Fibroblast of mammary gland (primary cell): ENCODE data around the gene WFDC5.

Source experiments
- DNase-seq: peaks from one replicate; pipeline ENCODE4 v3.0.0-alpha.2; 2010; ENCODE audit warnings: low read depth
- H3K4me3 ChIP-seq: 2 replicates; pipeline ENCODE4 v1.5.1; 2011; ENCODE audit warnings: low read depth, mild to moderate bottlenecking, low read length, moderate library complexity; ENCODE audit not compliant: control insufficient read depth
- TF ChIP-seq, protein P1 (sequence below): conservative IDR thresholded peaks from 2 replicates; pipeline ENCODE4 v1.5.1; 2011; ENCODE audit warnings: low read depth, low read length, inconsistent platforms; ENCODE audit not compliant: control insufficient read depth, insufficient read depth

WFDC5 gene

GRCh38 chr20:45061244-45061643 is 53.7 kb downstream of the WFDC5 start:
- TF ChIP-seq, protein P1, sequence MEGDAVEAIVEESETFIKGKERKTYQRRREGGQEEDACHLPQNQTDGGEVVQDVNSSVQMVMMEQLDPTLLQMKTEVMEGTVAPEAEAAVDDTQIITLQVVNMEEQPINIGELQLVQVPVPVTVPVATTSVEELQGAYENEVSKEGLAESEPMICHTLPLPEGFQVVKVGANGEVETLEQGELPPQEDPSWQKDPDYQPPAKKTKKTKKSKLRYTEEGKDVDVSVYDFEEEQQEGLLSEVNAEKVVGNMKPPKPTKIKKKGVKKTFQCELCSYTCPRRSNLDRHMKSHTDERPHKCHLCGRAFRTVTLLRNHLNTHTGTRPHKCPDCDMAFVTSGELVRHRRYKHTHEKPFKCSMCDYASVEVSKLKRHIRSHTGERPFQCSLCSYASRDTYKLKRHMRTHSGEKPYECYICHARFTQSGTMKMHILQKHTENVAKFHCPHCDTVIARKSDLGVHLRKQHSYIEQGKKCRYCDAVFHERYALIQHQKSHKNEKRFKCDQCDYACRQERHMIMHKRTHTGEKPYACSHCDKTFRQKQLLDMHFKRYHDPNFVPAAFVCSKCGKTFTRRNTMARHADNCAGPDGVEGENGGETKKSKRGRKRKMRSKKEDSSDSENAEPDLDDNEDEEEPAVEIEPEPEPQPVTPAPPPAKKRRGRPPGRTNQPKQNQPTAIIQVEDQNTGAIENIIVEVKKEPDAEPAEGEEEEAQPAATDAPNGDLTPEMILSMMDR, result no peak
- no peak overlapping the region for H3K4me3 ChIP-seq
- DNase-seq, result peak; percentile 90

DNA sequence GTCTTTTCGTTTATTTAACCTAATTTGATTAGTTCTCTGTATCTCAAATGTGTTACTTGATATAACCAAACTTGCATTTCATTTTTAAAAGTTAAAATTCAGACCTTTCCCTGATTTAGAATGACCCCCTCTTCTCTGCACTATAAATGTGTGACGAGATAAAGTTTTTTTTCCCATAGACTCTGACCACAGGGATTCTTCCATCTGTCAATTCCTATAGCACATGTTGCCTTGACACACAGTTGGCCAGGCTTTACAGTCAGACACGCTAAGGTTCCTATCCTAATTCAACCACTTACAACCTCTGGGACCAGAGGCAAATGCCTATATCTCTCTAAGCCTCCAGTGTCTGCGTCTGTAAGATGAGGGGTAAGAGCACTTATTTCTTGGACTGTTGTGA is 54.7 kb downstream of the WFDC5 start:
- H3K4me3 ChIP-seq, result no peak overlapping the region
- TF ChIP-seq, protein P1, result no peak
- DNase-seq, result no peak
